Heart left ventricle (tissue), 13 donors: ENCODE results near the gene RAB40A.
"Not testable (repeated sequence)": the region's sequence is repeated elsewhere in the genome, so short reads cannot be mapped to it uniquely, and the experiment has no call there.

Experiments
- POLR2A ChIP-seq, 2 donors: fragments of 450-650 bp; IDR thresholded peaks; one replicate each; pipeline ENCODE4 v1.6.1; 2017; ENCODE audit warnings: antibody characterized with exemption in 2 of 2, mild to moderate bottlenecking in 2 of 2, moderate library complexity in 2 of 2
- TF ChIP-seq, protein P1 (sequence below), 12 donors: fragments of 200-600 bp; sonication (generic) in 4 of 12; IDR thresholded peaks; one replicate each; pipeline versions ENCODE4 v1.5.0 to v1.8.0; 2018 to 2022; ENCODE audit warnings: antibody characterized with exemption in 12 of 12, mild to moderate bottlenecking in 5 of 12
- donor health status: ischemic (EF 13 %, LVEDD 7.1; RV severe dilation, severe dysfunction).
- donor health status: DM: no; HTN: yes; CAD: no.
- donor health status: DM: no; HTN: no; CAD: no.
- donor health status: ischemic (EF 25% LVEDD 6.9; RV normal size, moderate dysfunction).
- donor health status: ischemic (EF 25% LVEDD 5.7; RV mildly dilated, moderate dysfunction).
- donor health status: ischemic (EF 35%, LVEDD 5.7; RV mildly dilated, moderate dysfunction).
- donor health status: nonischemic (EF 11% LVEDD 7.7; RV severe dilation, severe dysfunction).
- donor health status: DM: yes; HTN: yes; CAD: no.
- donor health status: PGD.
- donor health status: ischemic (EF 29% LVEDD 5.4; RV normal size, mild dysfunction).
- donor health status: nonischemic (EF 23%, LVEDD 6.1; RV moderate dilation, normal function).

- TF ChIP-seq, protein P1, sequence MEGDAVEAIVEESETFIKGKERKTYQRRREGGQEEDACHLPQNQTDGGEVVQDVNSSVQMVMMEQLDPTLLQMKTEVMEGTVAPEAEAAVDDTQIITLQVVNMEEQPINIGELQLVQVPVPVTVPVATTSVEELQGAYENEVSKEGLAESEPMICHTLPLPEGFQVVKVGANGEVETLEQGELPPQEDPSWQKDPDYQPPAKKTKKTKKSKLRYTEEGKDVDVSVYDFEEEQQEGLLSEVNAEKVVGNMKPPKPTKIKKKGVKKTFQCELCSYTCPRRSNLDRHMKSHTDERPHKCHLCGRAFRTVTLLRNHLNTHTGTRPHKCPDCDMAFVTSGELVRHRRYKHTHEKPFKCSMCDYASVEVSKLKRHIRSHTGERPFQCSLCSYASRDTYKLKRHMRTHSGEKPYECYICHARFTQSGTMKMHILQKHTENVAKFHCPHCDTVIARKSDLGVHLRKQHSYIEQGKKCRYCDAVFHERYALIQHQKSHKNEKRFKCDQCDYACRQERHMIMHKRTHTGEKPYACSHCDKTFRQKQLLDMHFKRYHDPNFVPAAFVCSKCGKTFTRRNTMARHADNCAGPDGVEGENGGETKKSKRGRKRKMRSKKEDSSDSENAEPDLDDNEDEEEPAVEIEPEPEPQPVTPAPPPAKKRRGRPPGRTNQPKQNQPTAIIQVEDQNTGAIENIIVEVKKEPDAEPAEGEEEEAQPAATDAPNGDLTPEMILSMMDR (IDR thresholded peaks at IDR 0.05), result not testable (repeated sequence)
- not testable (repeated sequence) for TF ChIP-seq POLR2A (IDR thresholded peaks at IDR 0.05)
These were observed 49.3 kb downstream of the RAB40A start for GRCh38 chrX:103469977-103470376.
